Urinary bladder (tissue), 4 donors: Measurements from ENCODE around the gene ZNF135. TPM values are rescaled to one million over a fixed set of nuclear protein-coding genes. Genes with fewer than 3 reads are reported as not detected.

Experiments
- DNase-seq: peaks from one replicate; pipeline ENCODE4 v3.0.0-alpha.2; 2015; ENCODE audit errors: extremely low spot score
- H3K27ac ChIP-seq: one replicate; pipeline ENCODE4 v1.5.1; 2013; ENCODE audit warnings: low read depth, mild to moderate bottlenecking, moderate library complexity
- H3K36me3 ChIP-seq: one replicate; pipeline ENCODE4 v1.6.1; 2013; ENCODE audit warnings: mild to moderate bottlenecking, moderate library complexity; ENCODE audit not compliant: insufficient read depth
- H3K4me1 ChIP-seq: one replicate; pipeline ENCODE4 v1.6.1; 2013; ENCODE audit warnings: mild to moderate bottlenecking, moderate library complexity; ENCODE audit not compliant: insufficient read depth
- H3K4me3 ChIP-seq: one replicate; pipeline ENCODE4 v1.5.1; 2013; ENCODE audit warnings: low read depth, low read length
- WGBS: extraction: QIAGEN DNeasy Blood & Tissue Kit; methylation state at CpG from one replicate; pipeline ENCODE4 v1.1.7; 2013; 5-methylcytosine and 5-hydroxymethylcytosine counted together
- polyA plus RNA-seq: library from polyadenylated mRNA; stranded (reverse); fragments of 200-250 nt; gene quantifications from one replicate; pipeline ENCODE4 v1.2.3, GENCODE V29; 2013
- total RNA-seq: library from RNA; depleted of rRNA; stranded (reverse); fragments of >200 nt; gene quantifications from one replicate; pipeline ENCODE4 v1.2.3, GENCODE V29; 2014
- donor health status: healthy with polysubstance abuse.
- donor health status: healthy.

Gene ZNF135
- total and polyA plus RNA-seq, 2 donors: 9.0 to 12.6 TPM

GRCh38 chr19:58056861-58057260 lies 2.2 kb upstream of the ZNF135 start:
- Histone ChIP-seq H3K4me1 (no peaks in the 10 kb centered on the region), H3K27ac (no peak overlapping the region), H3K36me3 (no peaks in the 10 kb centered on the region), H3K4me3 (no peak overlapping the region)
- no peak for DNase-seq
- WGBS: 93% methylated on average over 8 of the region's 8 CpGs

- Histone ChIP-seq H3K36me3 (no peaks in the 10 kb centered on the region), H3K27ac (no peak overlapping the region), H3K4me3 (peak overlapping the region; percentile 64), H3K4me1 (no peaks in the 10 kb centered on the region)
- WGBS: 79% methylated on average over 13 of the region's 13 CpGs
- DNase-seq: no peak
These were observed 615 bp upstream of the ZNF135 start for GRCh38 chr19:58058467-58058866.

GRCh38 chr19:58059671-58060078 lies 593 bp downstream of the ZNF135 start:
- 6% methylated on average over 28 of the region's 28 CpGs for WGBS
- H3K4me1 ChIP-seq: no peaks in the 10 kb centered on the region

GRCh38 chr19:58060231-58060630 lies 1.1 kb downstream of the ZNF135 start:
- 67% methylated on average over 24 of the region's 24 CpGs for WGBS
- no peaks in the 10 kb centered on the region for H3K36me3 ChIP-seq
- H3K4me1 ChIP-seq: no peaks in the 10 kb centered on the region
- peak overlapping the region; percentile 64 for H3K4me3 ChIP-seq
- no peak overlapping the region for H3K27ac ChIP-seq
- DNase-seq: no peak

More at GRCh38 chr19:58059671-58060078, 593 bp downstream of the ZNF135 start:
- Histone ChIP-seq H3K36me3 (no peaks in the 10 kb centered on the region), H3K27ac (peak overlapping the region; percentile 91), H3K4me3 (peak overlapping the region; percentile 64)
- no peak for DNase-seq

- no peaks in the 10 kb centered on the region for H3K4me1 ChIP-seq
- no peak overlapping the region for H3K4me3 ChIP-seq
- no peak overlapping the region for H3K27ac ChIP-seq
- WGBS: 98% methylated on average over 3 of the region's 3 CpGs
- DNase-seq: no peak
- H3K36me3 ChIP-seq: peaks cover 4% of the 10 kb centered on the region
These were observed 4.6 kb downstream of the ZNF135 start for GRCh38 chr19:58063712-58064111.

GRCh38 chr19:58067240-58067912 lies 8.3 kb downstream of the ZNF135 start:
- H3K4me3 ChIP-seq: no peak overlapping the region
- peaks cover 4% of the 10 kb centered on the region for H3K36me3 ChIP-seq
- WGBS: 97% methylated on average over 15 of the region's 15 CpGs
- H3K4me1 ChIP-seq: no peaks in the 10 kb centered on the region
- no peak for DNase-seq
- no peak overlapping the region for H3K27ac ChIP-seq

- Histone ChIP-seq H3K4me3 (no peak overlapping the region), H3K27ac (no peak overlapping the region), H3K36me3 (no peaks in the 10 kb centered on the region), H3K4me1 (no peaks in the 10 kb centered on the region)
- WGBS: 93% methylated on average over 10 of the region's 10 CpGs
- DNase-seq: no peak
These were observed 20.7 kb downstream of the ZNF135 start for GRCh38 chr19:58079792-58080191.

- Histone ChIP-seq H3K4me1 (no peaks in the 10 kb centered on the region), H3K36me3 (peaks cover 5% of the 10 kb centered on the region), H3K4me3 (no peak overlapping the region), H3K27ac (no peak overlapping the region)
- 99% methylated on average over 3 of the region's 3 CpGs for WGBS
- no peak for DNase-seq
These were observed 23.9 kb downstream of the ZNF135 start for GRCh38 chr19:58083021-58083420.

GRCh38 chr19:58084596-58085347 lies 25.7 kb downstream of the ZNF135 start:
- DNase-seq: no peak
- H3K36me3 ChIP-seq: peaks cover 5% of the 10 kb centered on the region
- no peaks in the 10 kb centered on the region for H3K4me1 ChIP-seq
- 96% methylated on average over 69 of the region's 69 CpGs for WGBS
- H3K27ac ChIP-seq: no peak overlapping the region
- no peak overlapping the region for H3K4me3 ChIP-seq

GRCh38 chr19:58085348-58085875 lies 26.3 kb downstream of the ZNF135 start:
- no peaks in the 10 kb centered on the region for H3K4me1 ChIP-seq
- DNase-seq: no peak
- 93% methylated on average over 29 of the region's 29 CpGs for WGBS
- H3K36me3 ChIP-seq: peaks cover 5% of the 10 kb centered on the region
- H3K27ac ChIP-seq: no peak overlapping the region
- H3K4me3 ChIP-seq: no peak overlapping the region

GRCh38 chr19:58086825-58087710 lies 28.0 kb downstream of the ZNF135 start:
- 94% methylated on average over 23 of the region's 23 CpGs for WGBS
- no peak for DNase-seq
- Histone ChIP-seq H3K36me3 (peaks cover 5% of the 10 kb centered on the region), H3K4me1 (no peaks in the 10 kb centered on the region), H3K4me3 (no peak overlapping the region), H3K27ac (no peak overlapping the region)

- no peak for DNase-seq
- H3K36me3 ChIP-seq: peaks cover 5% of the 10 kb centered on the region
- WGBS: 97% methylated on average over 13 of the region's 13 CpGs
- H3K4me1 ChIP-seq: no peaks in the 10 kb centered on the region
- H3K4me3 ChIP-seq: no peak overlapping the region
- no peak overlapping the region for H3K27ac ChIP-seq
These were observed 29.5 kb downstream of the ZNF135 start for GRCh38 chr19:58088521-58089052.

GRCh38 chr19:58089846-58090245 lies 30.8 kb downstream of the ZNF135 start:
- no peak for DNase-seq
- Histone ChIP-seq H3K4me1 (no peaks in the 10 kb centered on the region), H3K27ac (no peak overlapping the region), H3K4me3 (no peak overlapping the region), H3K36me3 (peaks cover 5% of the 10 kb centered on the region)
- WGBS: 95% methylated on average over 16 of the region's 16 CpGs
